ENCODE measurements around the gene ELN. TPM values are rescaled to one million over a fixed set of nuclear protein-coding genes. Genes with fewer than 3 reads are reported as not detected.

The ELN gene
- total RNA-seq, 1 donor from 2014 or later = not detected

DNA sequence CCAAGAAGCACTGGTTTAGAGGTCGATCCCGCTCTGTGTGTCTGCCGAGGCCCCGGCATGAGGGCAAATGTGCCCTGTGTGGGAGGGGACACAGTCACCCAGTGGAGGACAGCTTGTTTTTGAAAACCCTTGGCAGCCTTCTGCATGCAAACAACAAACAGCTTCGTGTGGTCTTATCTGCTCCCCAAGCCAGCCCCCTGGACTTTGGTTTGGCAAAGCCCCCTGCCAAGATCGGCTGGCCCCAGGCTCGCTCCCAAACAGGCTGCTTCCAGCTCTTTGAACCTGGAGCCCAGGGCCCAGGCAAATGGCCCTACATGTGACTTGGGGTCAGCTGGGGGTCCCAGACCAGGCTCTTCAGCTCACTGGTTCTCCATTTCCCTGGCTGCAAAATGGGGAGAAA, 2.9 kb downstream of the ELN start:
- H3K4me3 ChIP-seq (ENCODE audit: low read depth, low read length) = no peak overlapping the region
- no peaks in the 10 kb centered on the region for H3K36me3 ChIP-seq (ENCODE audit: control insufficient read depth, insufficient read depth, low read length)
- peaks cover 35% of the 10 kb centered on the region for H3K27me3 ChIP-seq (ENCODE audit: control insufficient read depth, insufficient read depth, low read length)
- TF ChIP-seq, protein P1, sequence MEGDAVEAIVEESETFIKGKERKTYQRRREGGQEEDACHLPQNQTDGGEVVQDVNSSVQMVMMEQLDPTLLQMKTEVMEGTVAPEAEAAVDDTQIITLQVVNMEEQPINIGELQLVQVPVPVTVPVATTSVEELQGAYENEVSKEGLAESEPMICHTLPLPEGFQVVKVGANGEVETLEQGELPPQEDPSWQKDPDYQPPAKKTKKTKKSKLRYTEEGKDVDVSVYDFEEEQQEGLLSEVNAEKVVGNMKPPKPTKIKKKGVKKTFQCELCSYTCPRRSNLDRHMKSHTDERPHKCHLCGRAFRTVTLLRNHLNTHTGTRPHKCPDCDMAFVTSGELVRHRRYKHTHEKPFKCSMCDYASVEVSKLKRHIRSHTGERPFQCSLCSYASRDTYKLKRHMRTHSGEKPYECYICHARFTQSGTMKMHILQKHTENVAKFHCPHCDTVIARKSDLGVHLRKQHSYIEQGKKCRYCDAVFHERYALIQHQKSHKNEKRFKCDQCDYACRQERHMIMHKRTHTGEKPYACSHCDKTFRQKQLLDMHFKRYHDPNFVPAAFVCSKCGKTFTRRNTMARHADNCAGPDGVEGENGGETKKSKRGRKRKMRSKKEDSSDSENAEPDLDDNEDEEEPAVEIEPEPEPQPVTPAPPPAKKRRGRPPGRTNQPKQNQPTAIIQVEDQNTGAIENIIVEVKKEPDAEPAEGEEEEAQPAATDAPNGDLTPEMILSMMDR (IDR thresholded peaks at IDR 0.05; ENCODE audit: insufficient read depth, low read length, poor library complexity, severe bottlenecking) = no peak
- no peak for DNase-seq (ENCODE audit: low read depth)

- Histone ChIP-seq H3K4me3 (ENCODE audit: low read depth, low read length) (no peak overlapping the region), H3K27me3 (ENCODE audit: control insufficient read depth, insufficient read depth, low read length) (peaks cover 27% of the 10 kb centered on the region), H3K36me3 (ENCODE audit: control insufficient read depth, insufficient read depth, low read length) (no peaks in the 10 kb centered on the region)
- TF ChIP-seq, protein P1 (IDR thresholded peaks at IDR 0.05; ENCODE audit: insufficient read depth, low read length, poor library complexity, severe bottlenecking) = no peak
- DNase-seq (ENCODE audit: low read depth) = no peak
Observed at GRCh38 chr7:74031403-74032190, 3.6 kb downstream of the ELN start.

DNA sequence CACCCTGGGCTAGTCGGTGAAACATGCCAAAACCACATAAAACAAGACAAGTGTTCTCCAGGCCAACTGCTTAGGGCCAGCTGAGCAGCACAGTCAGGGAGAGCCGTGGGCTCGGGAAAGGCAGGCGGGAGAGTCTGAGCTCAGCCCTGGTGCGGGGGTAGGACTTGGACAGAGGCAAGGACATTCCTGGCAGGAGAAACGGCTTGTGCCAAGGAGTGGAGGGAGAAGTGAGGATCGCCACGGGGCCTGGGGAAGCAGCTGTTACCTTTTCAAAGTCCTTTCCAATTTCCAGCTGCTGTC, 4.2 kb downstream of the ELN start:
- no peaks in the 10 kb centered on the region for H3K36me3 ChIP-seq (ENCODE audit: control insufficient read depth, insufficient read depth, low read length)
- TF ChIP-seq, protein P1 (IDR thresholded peaks at IDR 0.05; ENCODE audit: insufficient read depth, low read length, poor library complexity, severe bottlenecking) = no peak
- peaks cover 26% of the 10 kb centered on the region for H3K27me3 ChIP-seq (ENCODE audit: control insufficient read depth, insufficient read depth, low read length)
- no peak for DNase-seq (ENCODE audit: low read depth)
- H3K4me3 ChIP-seq (ENCODE audit: low read depth, low read length) = no peak overlapping the region

- DNase-seq (ENCODE audit: low read depth) = no peak
- TF ChIP-seq, protein P1 (IDR thresholded peaks at IDR 0.05; ENCODE audit: insufficient read depth, low read length, poor library complexity, severe bottlenecking) = no peak
- H3K27me3 ChIP-seq (ENCODE audit: control insufficient read depth, insufficient read depth, low read length) = peaks cover 26% of the 10 kb centered on the region
- H3K4me3 ChIP-seq (ENCODE audit: low read depth, low read length) = no peak overlapping the region
- H3K36me3 ChIP-seq (ENCODE audit: control insufficient read depth, insufficient read depth, low read length) = no peaks in the 10 kb centered on the region
Observed at GRCh38 chr7:74032624-74033371, 4.8 kb downstream of the ELN start.

GRCh38 chr7:74033372-74034311, 5.7 kb downstream of the ELN start:
- TF ChIP-seq, protein P1 (IDR thresholded peaks at IDR 0.05; ENCODE audit: insufficient read depth, low read length, poor library complexity, severe bottlenecking) = no peak
- peaks cover 20% of the 10 kb centered on the region for H3K27me3 ChIP-seq (ENCODE audit: control insufficient read depth, insufficient read depth, low read length)
- DNase-seq (ENCODE audit: low read depth) = no peak
- no peaks in the 10 kb centered on the region for H3K36me3 ChIP-seq (ENCODE audit: control insufficient read depth, insufficient read depth, low read length)
- no peak overlapping the region for H3K4me3 ChIP-seq (ENCODE audit: low read depth, low read length)

All from kidney epithelial cell (primary cell).